ENCODE data around the gene BCL2L15. TPM values are rescaled to one million over a fixed set of nuclear protein-coding genes. Genes with fewer than 3 reads are reported as not detected.
A peak's percentile ranks its signal among the peaks of the same experiment; 100 is the strongest.

BCL2L15 gene
- total and polyA plus RNA-seq, 10 of the 15 experiments (the other 5 are each of a cell fraction or from before 2014, with no cell fraction given): 0.42 to 1.2 (median 0.59) TPM

DNA sequence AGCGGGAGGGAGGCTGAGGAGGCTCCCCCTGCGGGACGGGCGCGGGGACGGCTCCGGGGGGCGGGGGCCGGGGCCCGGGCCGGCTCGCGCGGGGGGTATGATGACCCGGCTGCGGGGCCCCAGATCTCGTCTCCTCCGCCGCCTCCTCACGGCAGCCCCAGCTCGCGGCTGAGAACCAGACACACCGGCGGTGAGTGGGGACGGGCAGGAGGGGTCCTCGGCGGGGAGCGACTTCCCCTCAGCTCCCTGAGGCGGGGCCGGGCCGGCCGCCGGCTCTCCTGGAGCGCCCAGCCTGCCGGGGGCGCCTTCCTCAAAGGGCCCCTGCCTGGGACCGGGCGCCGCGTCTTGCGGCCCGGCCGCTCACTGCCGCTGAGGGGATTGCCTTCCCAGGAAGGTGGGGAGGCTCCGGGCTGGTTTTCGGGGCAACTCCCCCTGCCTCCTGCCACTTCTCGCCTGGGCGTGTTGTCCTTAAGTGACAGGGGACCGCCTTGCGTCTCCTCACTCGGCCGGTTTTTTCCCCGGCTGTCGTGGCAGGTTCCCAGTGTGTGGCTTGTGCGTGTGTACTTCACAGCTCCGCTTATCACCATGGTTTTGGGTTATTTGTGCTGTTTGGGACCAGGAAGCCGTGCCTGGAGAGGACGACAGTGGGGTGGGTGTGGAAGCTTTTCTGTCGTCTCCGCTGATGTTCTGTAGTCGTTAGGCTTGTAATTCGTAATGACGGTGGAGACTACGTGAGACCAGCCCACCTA, 42.5 kb upstream of the BCL2L15 start (continued):
- TF ChIP-seq CUX1 (IDR thresholded peaks at IDR 0.05; ENCODE audit: insufficient replicate concordance, low read depth, low read length) (peak; percentile 2), ATF7 (IDR thresholded peaks at IDR 0.05; ENCODE audit: low read depth) (no peak), MYC (IDR thresholded peaks at IDR 0.05; ENCODE audit: insufficient read depth, insufficient read length, insufficient replicate concordance, low read length, severe bottlenecking) (no peak), IRF4 (IDR thresholded peaks at IDR 0.05; ENCODE audit: low read depth, low read length) (no peak), PML (IDR thresholded peaks at IDR 0.05; ENCODE audit: low read length) (no peak), NR2C1 (IDR thresholded peaks at IDR 0.05) (no peak), LARP7 (IDR thresholded peaks at IDR 0.05) (0 out of 2 replicates have a peak, but pooled peaks have one; percentile 31), HDAC6 (IDR thresholded peaks at IDR 0.05; ENCODE audit: unreplicated experiment) (no peak), RAD51 (IDR thresholded peaks at IDR 0.05) (no peak), SMAD5 (IDR thresholded peaks at IDR 0.05; ENCODE audit: low read depth) (no peak), RAD21 (IDR thresholded peaks at IDR 0.05; ENCODE audit: insufficient read depth, low read depth, low read length) (no peak), SMAD1 (IDR thresholded peaks at IDR 0.05; ENCODE audit: low read depth, partially characterized antibody) (peak; percentile 23), ZBTB4 (CRISPR knock-in tag; IDR thresholded peaks at IDR 0.05) (no peak), SP1 (IDR thresholded peaks at IDR 0.05; ENCODE audit: low read depth, low read length) (no peak), POLR2AphosphoS2 (IDR thresholded peaks at IDR 0.05; ENCODE audit: low read depth, low read length) (no peak), SMARCA5 (IDR thresholded peaks at IDR 0.05) (peak; percentile 40; the same call in 1 of the 2 replicates), ELK1 (IDR thresholded peaks at IDR 0.05; ENCODE audit: low read depth, low read length) (no peak)
- TF ChIP-seq, protein P1, sequence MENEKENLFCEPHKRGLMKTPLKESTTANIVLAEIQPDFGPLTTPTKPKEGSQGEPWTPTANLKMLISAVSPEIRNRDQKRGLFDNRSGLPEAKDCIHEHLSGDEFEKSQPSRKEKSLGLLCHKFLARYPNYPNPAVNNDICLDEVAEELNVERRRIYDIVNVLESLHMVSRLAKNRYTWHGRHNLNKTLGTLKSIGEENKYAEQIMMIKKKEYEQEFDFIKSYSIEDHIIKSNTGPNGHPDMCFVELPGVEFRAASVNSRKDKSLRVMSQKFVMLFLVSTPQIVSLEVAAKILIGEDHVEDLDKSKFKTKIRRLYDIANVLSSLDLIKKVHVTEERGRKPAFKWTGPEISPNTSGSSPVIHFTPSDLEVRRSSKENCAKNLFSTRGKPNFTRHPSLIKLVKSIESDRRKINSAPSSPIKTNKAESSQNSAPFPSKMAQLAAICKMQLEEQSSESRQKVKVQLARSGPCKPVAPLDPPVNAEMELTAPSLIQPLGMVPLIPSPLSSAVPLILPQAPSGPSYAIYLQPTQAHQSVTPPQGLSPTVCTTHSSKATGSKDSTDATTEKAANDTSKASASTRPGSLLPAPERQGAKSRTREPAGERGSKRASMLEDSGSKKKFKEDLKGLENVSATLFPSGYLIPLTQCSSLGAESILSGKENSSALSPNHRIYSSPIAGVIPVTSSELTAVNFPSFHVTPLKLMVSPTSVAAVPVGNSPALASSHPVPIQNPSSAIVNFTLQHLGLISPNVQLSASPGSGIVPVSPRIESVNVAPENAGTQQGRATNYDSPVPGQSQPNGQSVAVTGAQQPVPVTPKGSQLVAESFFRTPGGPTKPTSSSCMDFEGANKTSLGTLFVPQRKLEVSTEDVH (IDR thresholded peaks at IDR 0.05; ENCODE audit: low read depth, partially characterized antibody): no peak

Measured in GM12878 (cell line).